Natural killer cell (primary cell): ENCODE data around the gene NR2C2. TPM values are rescaled to one million over a fixed set of nuclear protein-coding genes. Genes with fewer than 3 reads are reported as not detected.

Experiments
- ATAC-seq, 3 donors: fragments of 150-1000 bp in 2 of 3; fragments of 200-7000 bp in 1 of 3; cut with Tn5 transposase; 1 replicate in 1 of 3; 2 replicates in 2 of 3; pipeline ENCODE4 v1.10.0; 2021; ENCODE audit warnings: mild to moderate bottlenecking in 2 of 3, moderate library complexity in 2 of 3
- DNase-seq, 2 donors: peaks; one replicate each; pipeline versions ENCODE4 v3.0.0 to v3.0.0-alpha.2; 2013 to 2021; ENCODE audit warnings: mixed read lengths in 1 of 2
- H3K27ac ChIP-seq: one replicate; pipeline ENCODE4 v1.5.1; 2013; ENCODE audit warnings: mild to moderate bottlenecking, low read length
- H3K27me3 ChIP-seq: one replicate; pipeline ENCODE4 v1.6.1; 2013; ENCODE audit warnings: low read length; ENCODE audit not compliant: control insufficient read depth, insufficient read depth
- H3K36me3 ChIP-seq: one replicate; pipeline ENCODE4 v1.6.1; 2013; ENCODE audit warnings: low read length; ENCODE audit not compliant: control insufficient read depth, insufficient read depth
- H3K4me1 ChIP-seq: one replicate; pipeline ENCODE4 v1.6.1; 2013; ENCODE audit warnings: low read length; ENCODE audit not compliant: control insufficient read depth, insufficient read depth
- H3K4me3 ChIP-seq: one replicate; pipeline ENCODE4 v1.5.1; 2013; ENCODE audit warnings: low read length
- H3K9me3 ChIP-seq: one replicate; pipeline ENCODE4 v1.6.1; 2013; ENCODE audit warnings: low read length; ENCODE audit not compliant: control insufficient read depth, insufficient read depth
- H3K27ac Mint-ChIP-seq, 2 donors: one replicate each; pipeline ENCODE4 v1.8.0; 2022; ENCODE audit warnings: mild to moderate bottlenecking in 2 of 2, mixed read lengths in 2 of 2, moderate library complexity in 1 of 2
- H3K27me3 Mint-ChIP-seq, 2 donors: one replicate each; pipeline ENCODE4 v1.8.0; 2022; ENCODE audit warnings: low read depth in 2 of 2, mixed read lengths in 2 of 2
- H3K36me3 Mint-ChIP-seq: one replicate; pipeline ENCODE4 v1.8.0; 2022; ENCODE audit warnings: mixed read lengths
- H3K4me1 Mint-ChIP-seq, 2 donors: one replicate each; pipeline ENCODE4 v1.8.0; 2022; ENCODE audit warnings: mixed read lengths in 2 of 2
- H3K4me3 Mint-ChIP-seq: one replicate; pipeline ENCODE4 v1.8.0; 2022; ENCODE audit warnings: mild to moderate bottlenecking, moderate library complexity, mixed read lengths
- H3K9me3 Mint-ChIP-seq, 2 donors: one replicate each; pipeline ENCODE4 v1.8.0; 2022; ENCODE audit warnings: mixed read lengths in 2 of 2
- CTCF ChIP-seq: fragments of 200-600 bp; IDR thresholded peaks from one replicate; pipeline ENCODE4 v1.8.0; 2022; ENCODE audit warnings: antibody characterized with exemption
- WGBS: methylation state at CpG from one replicate; pipeline ENCODE4 v1.1.7; 2013; ENCODE audit warnings: missing lambda C conversion rate; ENCODE audit not compliant: insufficient coverage; 5-methylcytosine and 5-hydroxymethylcytosine counted together
- intact Hi-C: fragments of 100-400 bp; cut with micrococcal nuclease; formaldehyde crosslinking; loops from one replicate; pipeline ENCODE4 v1.14.2; 2022
- total RNA-seq, 4 donors: library from RNA; stranded (reverse); fragments of 120-200 nt in 1 of 4; gene quantifications; one replicate each; pipeline versions ENCODE4 v1.2.3 to v1.2.4, GENCODE V29; 2013 to 2022

NR2C2 gene
- total RNA-seq, 3 donors from 2014 or later (not counting 1 experiment from before 2014, with no cell fraction given): 70.4 to 94.3 (median 81.6) TPM

GRCh38 chr3:14948609-14949038 is 1.2 kb downstream of the NR2C2 start:
- Histone ChIP-seq H3K4me3 (peak overlapping the region; percentile 100), H3K9me3 (no peaks in the 10 kb centered on the region), H3K36me3 (peaks cover 16% of the 10 kb centered on the region), H3K4me1 (peaks cover 13% of the 10 kb centered on the region), H3K27me3 (no peaks in the 10 kb centered on the region), H3K27ac (peak overlapping the region; percentile 66)
- H3K9me3 Mint-ChIP-seq: no peaks in the 10 kb centered on the region
- ATAC-seq (no peak), DNase-seq (no peak)
- TF ChIP-seq CTCF: no peak
- intact Hi-C loops: loop anchor here (2.0 to 5.0 kb wide), 4 partner anchors 39 to 258 kb away; partner anchors contain the start of genes CAPN7 and RBSN
- 7% methylated on average over 26 of the region's 26 CpGs for WGBS
- H3K27ac Mint-ChIP-seq: peak overlapping the region; percentile 98 to 100
- no peaks in the 10 kb centered on the region for H3K36me3 Mint-ChIP-seq
- H3K4me1 Mint-ChIP-seq: peaks cover 35 to 52% of the 10 kb centered on the region in 2 donors
- H3K4me3 Mint-ChIP-seq: peak overlapping the region; percentile 98
- no peaks in the 10 kb centered on the region for H3K27me3 Mint-ChIP-seq

- Mint-ChIP-seq H3K27ac (peak overlapping the region; percentile 98 to 100), H3K27me3 (no peaks in the 10 kb centered on the region), H3K36me3 (no peaks in the 10 kb centered on the region), H3K4me3 (peak overlapping the region; percentile 98), H3K4me1 (peaks cover 35 to 52% of the 10 kb centered on the region in 2 donors), H3K9me3 (no peaks in the 10 kb centered on the region)
- peak overlapping the region; percentile 66 for H3K27ac ChIP-seq
- H3K4me3 ChIP-seq: peak overlapping the region; percentile 100
- no peak for ATAC-seq
- H3K27me3 ChIP-seq: no peaks in the 10 kb centered on the region
- WGBS: 48% methylated on average over 4 of the region's 5 CpGs
- no peaks in the 10 kb centered on the region for H3K9me3 ChIP-seq
- peaks cover 13% of the 10 kb centered on the region for H3K4me1 ChIP-seq
- TF ChIP-seq CTCF: no peak
- H3K36me3 ChIP-seq: peaks cover 12% of the 10 kb centered on the region
- DNase-seq: no peak
- intact Hi-C loops: loop anchor here (2.0 to 5.0 kb wide), 4 partner anchors 38 to 258 kb away; partner anchors contain the start of genes CAPN7 and RBSN
Observed at GRCh38 chr3:14949126-14949525, 1.7 kb downstream of the NR2C2 start.

- H3K9me3 Mint-ChIP-seq: no peaks in the 10 kb centered on the region
- Histone ChIP-seq H3K27ac (no peak overlapping the region), H3K27me3 (no peaks in the 10 kb centered on the region), H3K4me3 (no peak overlapping the region), H3K9me3 (no peaks in the 10 kb centered on the region), H3K36me3 (peaks cover 5% of the 10 kb centered on the region), H3K4me1 (peaks cover 13% of the 10 kb centered on the region)
- no peak for TF ChIP-seq CTCF
- DNase-seq (no peak), ATAC-seq (no peak)
- H3K36me3 Mint-ChIP-seq: no peaks in the 10 kb centered on the region
- WGBS: 76% methylated on average over 2 of the region's 2 CpGs
- H3K4me3 Mint-ChIP-seq: peak overlapping the region; percentile 9
- H3K4me1 Mint-ChIP-seq: peaks cover 38 to 54% of the 10 kb centered on the region in 2 donors
- H3K27me3 Mint-ChIP-seq: no peaks in the 10 kb centered on the region
- intact Hi-C loops: no loop called here
- peak overlapping the region; percentile 98 to 100 for H3K27ac Mint-ChIP-seq
Observed at GRCh38 chr3:14950274-14950673, 2.9 kb downstream of the NR2C2 start.

- Mint-ChIP-seq H3K4me1 (peaks cover 30 to 47% of the 10 kb centered on the region in 2 donors), H3K27me3 (no peaks in the 10 kb centered on the region), H3K36me3 (no peaks in the 10 kb centered on the region), H3K9me3 (no peaks in the 10 kb centered on the region), H3K4me3 (no peak overlapping the region), H3K27ac (peak overlapping the region in 1 of 2 donors; percentile 94)
- 100% methylated on average over 1 of the region's 1 CpG for WGBS
- Histone ChIP-seq H3K27me3 (no peaks in the 10 kb centered on the region), H3K36me3 (peaks cover 5% of the 10 kb centered on the region), H3K4me1 (peaks cover 9% of the 10 kb centered on the region), H3K27ac (no peak overlapping the region), H3K4me3 (no peak overlapping the region), H3K9me3 (no peaks in the 10 kb centered on the region)
- ATAC-seq: no peak
- TF ChIP-seq CTCF: no peak
- no peak for DNase-seq
- intact Hi-C loops: no loop called here
Observed at GRCh38 chr3:14957153-14957552, 9.8 kb downstream of the NR2C2 start.
